ENCODE results near the gene FCRLB.
"Not testable (repeated sequence)": the region's sequence is repeated elsewhere in the genome, so short reads cannot be mapped to it uniquely, and the experiment has no call there.

The FCRLB gene

DNA sequence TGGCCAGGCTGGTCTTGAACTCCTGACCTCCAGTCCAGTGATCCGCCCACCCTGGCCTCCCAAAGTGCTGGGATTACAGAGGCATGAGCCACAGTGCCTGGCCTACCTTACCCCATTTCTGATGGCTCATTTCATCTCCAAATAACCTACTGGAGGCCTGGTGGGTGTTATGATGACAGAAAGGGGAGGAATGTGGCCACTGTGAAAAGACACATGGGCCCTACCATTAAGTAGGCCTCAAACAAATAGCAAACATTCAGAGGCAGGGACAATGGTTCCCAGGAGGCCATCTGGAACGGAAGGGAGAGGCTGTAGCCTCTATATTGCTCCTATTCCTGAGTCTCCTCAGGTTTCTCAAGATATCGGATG is 15.2 kb upstream of the FCRLB start:
- H3K27ac Mint-ChIP-seq = no peak overlapping the region
- DNase-seq = no peak

DNA sequence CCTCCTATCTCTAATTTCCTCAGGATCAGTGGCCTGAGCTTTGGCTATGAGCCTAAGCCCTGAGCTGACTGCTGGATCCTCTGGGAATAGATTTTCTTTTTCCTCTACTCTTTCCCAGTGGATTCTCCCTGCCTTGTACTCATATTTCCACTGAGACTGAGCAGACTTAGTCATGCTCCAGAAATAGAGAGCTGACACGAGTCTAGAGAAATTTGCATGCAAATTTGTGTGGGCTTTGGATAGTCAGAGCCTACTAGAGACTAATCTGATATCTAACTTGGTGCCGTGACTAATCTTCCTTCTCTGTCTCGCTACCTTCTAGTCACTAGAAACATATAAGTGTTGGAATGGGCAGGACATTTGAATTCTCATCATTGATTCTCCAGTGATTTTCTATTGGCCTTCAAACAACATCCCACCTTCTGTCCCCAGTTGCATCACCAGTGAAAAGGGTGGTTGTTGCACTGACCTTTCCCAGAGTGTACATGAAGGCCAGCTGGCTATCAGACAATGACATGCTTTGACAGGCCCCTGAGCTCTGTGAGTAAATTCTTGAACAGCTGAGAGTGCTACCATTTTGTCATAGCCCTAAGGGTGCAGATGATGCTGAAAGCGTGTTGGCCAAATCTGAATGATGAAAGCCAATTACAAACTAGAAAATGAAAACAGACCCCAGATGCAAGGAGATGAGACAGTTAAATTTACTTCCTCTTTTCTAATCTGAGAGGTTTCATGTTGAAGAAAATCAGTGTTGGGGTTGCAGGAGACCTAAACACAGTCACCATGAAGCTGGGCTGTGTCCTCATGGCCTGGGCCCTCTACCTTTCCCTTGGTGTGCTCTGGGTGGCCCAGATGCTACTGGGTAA is 14.6 kb upstream of the FCRLB start, which contains the start of gene FCRLA:
Gene FCRLA, plus strand, starts transcription at position 748 of the 866 bp plus-strand sequence. Its CDS starts 36 bp downstream, at position 784.
- Mint-ChIP-seq H3K27me3 (peaks cover 6% of the 10 kb centered on the region), H3K36me3 (ENCODE audit: low read depth) (no peaks in the 10 kb centered on the region), H3K4me1 (peaks cover 8% of the 10 kb centered on the region), H3K9me3 (no peaks in the 10 kb centered on the region), H3K4me3 (no peak within 1 kb of the TSS), H3K27ac (no peak within 1 kb of the TSS)
- ATAC-seq (peak; percentile 93), DNase-seq (no peak)

More for the DNA sequence above, 15.2 kb upstream of the FCRLB start:
- no peaks in the 10 kb centered on the region for H3K9me3 Mint-ChIP-seq
- peak; percentile 22 for ATAC-seq
- no peaks in the 10 kb centered on the region for H3K36me3 Mint-ChIP-seq (ENCODE audit: low read depth)
- peaks cover 8% of the 10 kb centered on the region for H3K4me1 Mint-ChIP-seq
- no peak overlapping the region for H3K4me3 Mint-ChIP-seq
- H3K27me3 Mint-ChIP-seq = peaks cover 6% of the 10 kb centered on the region

DNA sequence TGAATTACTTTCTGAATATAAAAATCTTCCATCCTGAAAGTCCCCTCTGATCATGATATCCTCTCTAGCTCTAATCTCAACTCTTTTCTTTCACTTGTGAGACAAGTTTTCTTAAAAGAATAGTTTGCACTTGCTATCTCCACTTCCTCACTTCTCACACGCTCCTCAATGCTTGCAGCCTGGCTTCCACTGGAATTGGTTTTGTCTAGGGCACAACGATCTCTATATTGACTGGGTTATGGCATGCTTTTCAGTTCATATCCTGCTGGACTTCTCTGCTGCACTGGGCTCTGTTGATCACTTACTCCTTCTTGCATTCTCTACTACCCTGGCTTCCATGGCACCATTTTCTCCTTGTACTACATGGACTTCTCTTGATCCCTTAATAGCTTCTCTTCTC is 13.8 kb upstream of the FCRLB start:
- Mint-ChIP-seq H3K27ac (no peak overlapping the region), H3K27me3 (peaks cover 6% of the 10 kb centered on the region), H3K9me3 (no peaks in the 10 kb centered on the region), H3K4me1 (peaks cover 8% of the 10 kb centered on the region), H3K4me3 (no peak overlapping the region), H3K36me3 (ENCODE audit: low read depth) (no peaks in the 10 kb centered on the region)
- DNase-seq (no peak), ATAC-seq (no peak)

DNA sequence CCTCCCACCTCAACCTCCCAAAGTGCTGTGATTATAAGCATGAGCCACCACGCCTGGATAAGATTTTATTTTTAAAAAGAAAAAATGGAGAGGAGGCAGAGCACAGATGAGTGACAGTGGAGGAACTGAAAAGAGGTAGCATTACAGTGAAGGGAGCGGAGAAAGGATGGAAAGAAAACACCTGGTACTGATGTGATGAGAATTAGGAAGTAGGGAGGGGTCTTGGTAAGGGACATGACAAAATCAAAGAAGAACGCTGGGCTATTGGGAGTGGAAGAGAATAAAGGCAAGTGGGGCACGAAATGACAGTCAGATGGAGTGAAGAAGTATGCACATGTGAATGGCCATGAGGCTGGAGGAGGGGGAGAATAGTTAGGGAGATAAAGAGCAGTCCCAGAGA is 12.0 kb upstream of the FCRLB start:
- H3K27me3 Mint-ChIP-seq = peaks cover 6% of the 10 kb centered on the region
- H3K4me3 Mint-ChIP-seq = no peak overlapping the region
- no peak for ATAC-seq
- DNase-seq = no peak
- H3K27ac Mint-ChIP-seq = peak overlapping the region; percentile 55
- H3K36me3 Mint-ChIP-seq (ENCODE audit: low read depth) = no peaks in the 10 kb centered on the region
- no peaks in the 10 kb centered on the region for H3K9me3 Mint-ChIP-seq
- H3K4me1 Mint-ChIP-seq = peaks cover 8% of the 10 kb centered on the region

DNA sequence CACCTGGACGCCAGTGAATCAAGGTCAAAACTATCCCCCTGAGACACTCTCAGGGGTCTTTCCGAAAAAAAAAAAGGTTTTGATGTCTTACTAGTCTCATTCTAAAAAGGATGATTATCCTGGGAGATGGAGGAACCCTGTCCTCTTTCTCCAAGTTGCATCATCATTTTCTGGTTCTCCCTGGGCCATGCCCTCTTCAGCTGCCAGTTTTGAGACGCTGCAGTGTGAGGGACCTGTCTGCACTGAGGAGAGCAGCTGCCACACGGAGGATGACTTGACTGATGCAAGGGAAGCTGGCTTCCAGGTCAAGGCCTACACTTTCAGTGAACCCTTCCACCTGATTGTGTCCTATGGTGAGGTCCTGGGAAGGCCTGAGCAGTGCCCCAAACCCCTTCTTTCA is 10.8 kb upstream of the FCRLB start:
- H3K9me3 Mint-ChIP-seq = no peaks in the 10 kb centered on the region
- H3K4me1 Mint-ChIP-seq = peaks cover 7% of the 10 kb centered on the region
- no peak overlapping the region for H3K27ac Mint-ChIP-seq
- DNase-seq (no peak), ATAC-seq (no peak)
- peaks cover 6% of the 10 kb centered on the region for H3K27me3 Mint-ChIP-seq
- no peaks in the 10 kb centered on the region for H3K36me3 Mint-ChIP-seq (ENCODE audit: low read depth)
- H3K4me3 Mint-ChIP-seq = no peak overlapping the region

DNA sequence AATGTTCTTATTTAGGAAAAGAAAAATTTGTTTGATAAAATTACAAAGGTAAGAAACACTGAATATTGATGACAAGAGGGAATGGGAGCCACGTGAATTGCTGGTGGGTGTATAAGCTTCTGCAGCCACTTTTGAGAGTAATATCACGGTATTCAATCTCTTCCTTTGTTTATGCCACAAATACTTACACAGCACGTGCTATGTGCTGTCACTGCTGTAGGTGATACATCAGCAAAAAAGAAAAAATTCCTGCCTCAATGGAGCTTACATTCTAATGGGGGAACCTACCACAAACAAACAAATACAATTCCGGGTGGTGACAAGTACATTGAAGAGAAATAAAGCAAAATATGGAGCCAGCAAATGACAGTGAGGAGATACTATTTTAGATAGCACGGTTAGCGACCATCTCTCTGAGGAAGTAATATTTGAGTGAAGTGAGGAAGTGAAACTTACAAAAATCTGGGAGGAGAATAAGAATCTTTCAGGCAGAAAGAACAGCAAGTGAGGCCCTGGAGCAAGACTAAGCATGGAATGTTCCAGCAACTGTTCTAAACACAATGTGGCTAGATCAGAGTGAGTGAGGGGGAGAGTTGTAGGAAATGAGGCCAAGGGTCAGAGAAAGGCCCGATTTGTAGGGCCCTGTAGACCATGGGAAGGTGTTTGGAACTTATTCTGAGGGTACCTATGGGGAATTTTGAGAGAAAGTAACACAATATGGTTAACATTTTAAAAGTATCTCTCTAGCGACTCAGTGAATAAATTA is 2.6 kb upstream of the FCRLB start:
- Mint-ChIP-seq H3K4me1 (peaks cover 28% of the 10 kb centered on the region), H3K9me3 (no peaks in the 10 kb centered on the region), H3K36me3 (ENCODE audit: low read depth) (no peaks in the 10 kb centered on the region), H3K27me3 (peaks cover 16% of the 10 kb centered on the region), H3K27ac (peak overlapping the region; percentile 24), H3K4me3 (no peak overlapping the region)
- ATAC-seq = no peak
- DNase-seq = no peak

DNA sequence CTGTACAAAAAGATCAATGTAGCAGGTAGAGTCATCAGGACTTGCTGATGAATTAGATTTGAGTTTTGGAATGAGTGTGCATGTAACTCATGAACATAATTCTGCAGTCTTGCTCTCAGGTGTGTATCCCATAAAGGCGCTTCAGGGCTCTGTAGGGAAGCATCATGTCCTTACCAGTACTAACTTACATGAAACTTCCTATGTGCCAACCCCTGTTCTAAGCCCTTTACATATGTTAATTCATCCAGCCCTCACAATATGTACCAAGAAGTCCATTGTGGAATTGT is 2.1 kb upstream of the FCRLB start:
- DNase-seq (no peak), ATAC-seq (no peak)
- Mint-ChIP-seq H3K4me1 (peaks cover 28% of the 10 kb centered on the region), H3K4me3 (no peak overlapping the region), H3K27ac (peak overlapping the region; percentile 24), H3K9me3 (no peaks in the 10 kb centered on the region), H3K27me3 (peaks cover 20% of the 10 kb centered on the region), H3K36me3 (ENCODE audit: low read depth) (no peaks in the 10 kb centered on the region)

DNA sequence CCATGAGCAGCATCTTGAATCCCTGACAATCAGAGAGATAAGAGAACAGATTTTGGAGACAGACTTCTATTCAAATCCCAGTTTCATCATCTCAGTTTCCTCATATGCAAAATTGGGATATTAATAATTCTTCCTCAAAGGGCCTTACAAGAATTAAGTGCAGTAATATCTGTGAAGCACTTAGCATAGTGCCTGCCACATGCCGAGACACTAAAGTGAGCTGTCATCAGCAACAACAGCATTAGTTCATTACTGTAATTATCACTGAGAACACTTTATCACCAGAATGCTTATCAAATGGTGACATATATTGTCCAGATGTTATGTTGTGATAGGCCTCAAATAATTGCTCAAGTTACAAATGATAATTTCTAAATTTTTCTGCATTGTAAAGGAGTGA is 922 bp upstream of the FCRLB start:
- H3K27ac Mint-ChIP-seq = no peak overlapping the region
- no peak overlapping the region for H3K4me3 Mint-ChIP-seq
- peaks cover 32% of the 10 kb centered on the region for H3K4me1 Mint-ChIP-seq
- ATAC-seq = no peak
- H3K36me3 Mint-ChIP-seq (ENCODE audit: low read depth) = no peaks in the 10 kb centered on the region
- DNase-seq = no peak
- H3K9me3 Mint-ChIP-seq = no peaks in the 10 kb centered on the region
- peaks cover 27% of the 10 kb centered on the region for H3K27me3 Mint-ChIP-seq

DNA sequence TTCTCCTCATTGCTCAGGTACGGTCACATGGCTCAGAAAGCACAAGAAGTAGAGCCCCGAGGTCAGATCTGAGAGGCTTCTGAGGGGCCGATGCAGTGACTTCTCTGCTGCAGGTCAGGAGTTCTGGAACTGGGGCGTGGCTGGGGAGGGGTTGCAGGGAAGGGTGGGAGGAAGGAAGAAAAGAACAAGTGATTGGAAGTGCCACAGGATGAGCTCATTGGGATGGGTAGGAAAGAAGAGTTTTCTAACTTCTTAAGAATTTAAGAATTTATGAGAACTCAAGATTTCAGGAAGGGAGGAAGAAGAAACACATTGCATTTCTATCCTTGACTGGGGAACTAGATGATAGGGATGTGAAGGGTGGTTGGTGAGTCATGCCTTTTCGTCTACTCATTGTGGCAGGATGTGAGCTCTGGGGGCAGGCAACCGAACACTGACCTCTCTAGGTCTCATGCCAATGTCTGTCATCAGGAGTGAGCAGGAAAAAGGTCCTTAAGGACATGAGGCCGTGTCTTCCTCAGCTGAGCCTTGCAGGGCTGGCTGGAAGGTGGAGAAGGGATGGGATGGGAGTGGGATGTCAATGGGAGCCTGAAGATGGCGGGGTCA is 497 bp downstream of the FCRLB start:
- no peak for DNase-seq
- Mint-ChIP-seq H3K27me3 (peaks cover 32% of the 10 kb centered on the region), H3K27ac (peak overlapping the region; percentile 57), H3K36me3 (ENCODE audit: low read depth) (no peaks in the 10 kb centered on the region), H3K4me1 (peaks cover 42% of the 10 kb centered on the region), H3K4me3 (no peak overlapping the region), H3K9me3 (no peaks in the 10 kb centered on the region)
- ATAC-seq = no peak

DNA sequence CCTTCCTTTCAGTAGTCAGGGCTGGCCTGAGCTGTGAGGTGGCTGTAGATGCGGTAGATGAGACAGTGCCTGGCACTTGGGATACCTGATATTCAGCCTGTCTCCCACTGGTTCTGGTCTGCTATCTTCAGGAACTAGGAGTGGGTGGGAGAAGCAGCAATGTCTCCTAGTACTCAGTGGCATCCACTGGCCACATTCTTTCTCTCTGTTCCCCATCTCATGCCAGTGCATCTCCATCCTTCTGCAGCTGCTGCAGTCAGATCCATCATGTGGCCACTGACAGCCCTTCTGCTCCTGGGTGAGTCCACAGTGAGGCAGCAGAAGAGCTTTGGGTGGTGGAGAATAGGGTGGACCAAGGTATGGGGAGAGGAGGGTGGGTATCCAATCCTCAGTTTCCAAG is 1.1 kb downstream of the FCRLB start:
- Mint-ChIP-seq H3K27me3 (peaks cover 32% of the 10 kb centered on the region), H3K36me3 (ENCODE audit: low read depth) (no peaks in the 10 kb centered on the region), H3K4me1 (peaks cover 40% of the 10 kb centered on the region), H3K4me3 (no peak overlapping the region), H3K27ac (no peak overlapping the region), H3K9me3 (no peaks in the 10 kb centered on the region)
- no peak for DNase-seq
- ATAC-seq = no peak

DNA sequence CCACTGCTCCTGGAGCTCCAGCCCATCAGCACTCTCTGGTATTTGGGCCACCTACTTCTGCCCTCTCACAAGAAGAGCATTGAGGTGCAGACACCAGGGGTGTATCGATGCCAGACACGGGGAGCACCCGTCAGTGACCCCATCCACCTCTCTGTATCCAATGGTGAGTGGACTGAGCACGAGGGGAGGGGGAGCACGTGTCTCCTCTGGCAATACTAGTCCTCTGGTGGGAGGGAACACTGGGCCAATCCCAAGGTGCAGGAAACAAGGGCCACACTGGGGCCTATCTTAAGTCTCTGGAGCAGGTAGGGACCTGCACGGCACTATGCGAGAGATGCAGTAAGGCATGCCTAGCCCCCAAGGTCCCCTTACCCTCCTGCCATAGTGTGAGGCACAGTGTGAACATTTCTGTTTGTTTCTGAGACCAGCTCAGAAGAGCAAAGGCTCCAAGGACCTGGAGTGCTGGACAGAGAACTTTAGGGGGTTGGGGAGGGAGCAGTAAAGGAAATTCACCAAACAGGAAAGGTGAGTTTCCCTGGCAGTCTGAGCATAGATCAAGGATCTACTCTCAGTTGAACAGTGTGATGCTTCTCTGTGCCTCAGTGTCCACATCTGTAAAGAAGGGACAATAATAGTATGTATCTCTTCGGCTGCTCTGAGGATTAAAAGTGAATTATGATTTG is 2.3 kb downstream of the FCRLB start:
- H3K4me3 Mint-ChIP-seq = no peak overlapping the region
- DNase-seq (no peak), ATAC-seq (no peak)
- H3K9me3 Mint-ChIP-seq = no peaks in the 10 kb centered on the region
- H3K4me1 Mint-ChIP-seq = peaks cover 49% of the 10 kb centered on the region
- H3K27ac Mint-ChIP-seq = no peak overlapping the region
- H3K36me3 Mint-ChIP-seq (ENCODE audit: low read depth) = no peaks in the 10 kb centered on the region
- H3K27me3 Mint-ChIP-seq = peaks cover 32% of the 10 kb centered on the region

DNA sequence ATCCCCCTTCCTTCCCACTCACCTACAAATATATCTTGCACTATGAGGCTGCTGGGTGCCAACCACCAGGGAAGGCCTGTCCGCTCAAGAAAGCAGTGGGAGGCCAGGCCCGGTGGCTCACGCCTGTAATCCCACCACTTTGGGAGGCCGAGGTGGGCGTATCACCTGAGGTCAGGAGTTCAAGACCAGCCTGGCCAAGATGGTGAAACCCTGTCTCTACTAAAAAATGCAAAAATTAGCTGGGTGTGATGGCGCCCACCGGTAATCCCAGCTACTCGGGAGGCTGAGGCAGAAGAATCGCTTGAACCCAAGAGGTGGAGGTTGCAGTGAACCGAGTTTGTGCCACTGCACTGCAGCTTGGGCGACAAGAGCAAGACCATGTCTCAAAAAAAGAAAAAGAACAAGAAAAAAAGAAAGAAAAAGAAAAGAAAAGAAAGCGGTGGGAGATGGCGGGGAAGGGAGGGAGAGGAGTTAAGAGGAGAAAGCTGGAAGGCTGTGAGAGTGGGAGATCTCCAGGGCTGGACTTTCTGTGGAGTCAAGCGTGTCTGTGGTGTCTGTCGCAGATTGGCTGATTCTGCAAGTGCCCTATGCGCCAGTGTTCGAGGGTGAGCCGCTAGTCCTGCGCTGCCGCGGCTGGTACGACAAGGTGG is 4.0 kb downstream of the FCRLB start:
- Mint-ChIP-seq H3K27me3 (peaks cover 32% of the 10 kb centered on the region), H3K4me3 (peak overlapping the region; percentile 83), H3K27ac (peak overlapping the region; percentile 64), H3K4me1 (peaks cover 58% of the 10 kb centered on the region)
- ATAC-seq; H3K9me3 Mint-ChIP-seq; H3K36me3 Mint-ChIP-seq (ENCODE audit: low read depth); DNase-seq: not testable (repeated sequence)

DNA sequence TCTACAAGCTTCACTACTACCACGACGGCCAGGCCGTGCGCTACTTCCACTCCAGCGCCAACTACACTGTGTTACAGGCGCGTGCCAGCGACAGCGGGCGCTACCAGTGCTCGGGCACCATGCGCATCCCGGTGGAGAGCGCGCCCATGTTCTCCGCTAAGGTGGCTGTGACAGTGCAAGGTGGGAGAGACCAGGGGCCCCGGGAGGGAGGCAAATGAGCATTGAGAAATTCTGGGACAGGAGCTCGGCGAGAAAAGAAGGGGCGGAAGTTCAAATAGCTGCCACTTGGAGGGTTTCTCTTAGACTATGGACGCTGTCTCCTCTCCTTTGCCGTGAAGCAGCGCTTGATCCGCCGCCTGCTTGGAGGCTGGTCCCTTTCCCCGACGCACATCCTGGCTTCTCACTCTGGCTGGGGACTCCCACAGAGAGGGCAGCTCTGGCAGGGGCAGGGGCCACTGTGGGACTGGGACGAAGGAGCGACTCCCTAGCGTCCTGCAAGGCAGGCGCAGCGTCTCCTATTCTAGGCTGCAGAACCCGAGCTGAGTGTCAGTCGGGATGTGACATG is 4.6 kb downstream of the FCRLB start:
- no peaks in the 10 kb centered on the region for H3K36me3 Mint-ChIP-seq (ENCODE audit: low read depth)
- H3K27me3 Mint-ChIP-seq = peaks cover 32% of the 10 kb centered on the region
- H3K9me3 Mint-ChIP-seq = no peaks in the 10 kb centered on the region
- H3K27ac Mint-ChIP-seq = peak overlapping the region; percentile 64
- H3K4me1 Mint-ChIP-seq = peaks cover 64% of the 10 kb centered on the region
- ATAC-seq (peak; percentile 13), DNase-seq (peak; percentile 46)
- peak overlapping the region; percentile 83 for H3K4me3 Mint-ChIP-seq

Measured in activated naive CD8-positive, alpha-beta T cell treated with anti-CD3 and anti-CD28 coated beads, Interleukin-2, amount 50 U/mL, for 24 hours (primary cell).